ENCODE data around the gene GALNT2. TPM values are rescaled to one million over a fixed set of nuclear protein-coding genes. Genes with fewer than 3 reads are reported as not detected.

Gene GALNT2
- total RNA-seq, 1 experiment from 2014 or later: 99.1 TPM

DNA sequence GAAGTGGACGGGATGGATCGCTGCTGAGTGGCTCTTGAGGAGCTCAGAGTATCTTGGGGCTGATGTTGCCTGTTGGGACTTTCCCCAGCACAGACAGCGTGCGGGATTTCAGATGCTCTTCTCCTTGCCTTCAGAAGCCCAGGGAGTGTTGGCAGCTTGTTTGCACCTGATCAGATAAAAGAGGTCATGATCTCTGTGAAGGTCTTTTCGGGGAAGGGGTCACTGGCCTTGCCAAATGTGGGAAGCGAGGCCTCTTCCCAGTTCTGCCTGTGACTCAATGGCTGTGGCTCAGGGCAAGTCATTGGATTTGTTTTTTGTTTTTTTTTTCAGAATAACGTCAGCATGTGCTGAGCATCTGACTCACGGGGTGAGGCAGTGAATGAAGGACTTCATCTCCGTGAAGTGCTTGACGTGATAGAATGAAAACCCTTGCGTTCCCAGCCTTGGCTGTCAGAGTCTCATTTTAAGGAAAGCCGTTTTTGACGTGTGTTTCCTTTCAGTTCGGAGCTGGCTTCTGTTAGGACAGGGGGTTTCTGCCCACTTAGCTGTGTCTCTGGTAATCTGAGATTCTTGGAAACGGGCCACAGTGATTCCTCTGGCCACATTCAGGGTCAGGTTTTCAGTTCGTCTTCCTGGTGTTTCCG, 46.7 kb downstream of the GALNT2 start:
- no peak for DNase-seq
- H3K36me3 ChIP-seq (replicated peaks; ENCODE audit: control insufficient read depth, insufficient read depth, low read length): 0 out of 2 replicates have a peak, but pooled peaks cover 2% of the 10 kb centered on the region
- H3K4me3 ChIP-seq (ENCODE audit: insufficient read depth, low read depth, low read length): no peak overlapping the region
- H3K27me3 ChIP-seq (ENCODE audit: control insufficient read depth, insufficient read depth, low read length): no peaks in the 10 kb centered on the region; the same call in 1 of the 2 replicates

DNA sequence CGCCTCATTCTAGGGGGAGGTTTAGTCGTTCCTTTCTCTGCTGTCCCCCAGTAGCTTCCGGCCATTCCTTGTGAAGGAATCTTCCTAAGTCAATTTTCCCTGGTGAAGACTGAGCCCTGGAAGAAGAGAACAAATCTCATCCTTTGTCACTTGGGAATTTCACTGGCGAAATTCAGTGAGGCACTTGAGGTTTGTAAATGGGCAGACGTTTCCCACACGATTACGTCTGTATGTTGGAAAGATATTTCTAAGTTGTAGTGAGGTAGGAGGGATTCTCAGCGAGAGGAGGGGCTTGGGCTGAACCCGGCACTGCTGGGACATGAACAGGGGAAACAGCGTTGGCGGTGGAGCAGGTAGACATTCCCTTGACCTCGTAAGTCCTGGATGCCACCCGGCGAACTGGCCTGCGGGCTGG, 47.2 kb downstream of the GALNT2 start:
- no peak for DNase-seq
- no peak overlapping the region for H3K4me3 ChIP-seq (ENCODE audit: insufficient read depth, low read depth, low read length)
- H3K27me3 ChIP-seq (ENCODE audit: control insufficient read depth, insufficient read depth, low read length): no peaks in the 10 kb centered on the region; the same call in 1 of the 2 replicates
- H3K36me3 ChIP-seq (replicated peaks; ENCODE audit: control insufficient read depth, insufficient read depth, low read length): 0 out of 2 replicates have a peak, but pooled peaks cover 2% of the 10 kb centered on the region

DNA sequence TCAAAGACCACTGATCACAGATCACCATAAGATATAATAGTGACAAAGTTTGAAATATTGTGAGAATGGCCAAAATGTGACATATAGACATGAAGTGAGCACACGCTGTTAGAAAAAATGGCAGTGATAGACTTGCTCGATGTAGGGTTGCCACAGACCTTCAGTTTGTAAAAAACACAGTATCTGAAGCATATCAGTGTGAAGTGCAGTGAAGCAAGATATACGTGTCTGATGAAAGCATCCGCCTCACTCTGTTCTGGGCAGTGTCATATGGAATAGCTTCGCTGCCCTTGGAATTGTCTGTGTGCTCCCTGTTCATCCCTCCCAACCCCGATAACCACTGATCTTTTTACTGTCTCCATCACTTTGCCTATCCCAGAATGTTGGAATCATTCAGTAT, 50.7 kb downstream of the GALNT2 start:
- no peaks in the 10 kb centered on the region; the same call in 1 of the 2 replicates for H3K27me3 ChIP-seq (ENCODE audit: control insufficient read depth, insufficient read depth, low read length)
- 0 out of 2 replicates have a peak, but pooled peaks cover 2% of the 10 kb centered on the region for H3K36me3 ChIP-seq (replicated peaks; ENCODE audit: control insufficient read depth, insufficient read depth, low read length)
- no peak overlapping the region for H3K4me3 ChIP-seq (ENCODE audit: insufficient read depth, low read depth, low read length)
- no peak for DNase-seq

DNA sequence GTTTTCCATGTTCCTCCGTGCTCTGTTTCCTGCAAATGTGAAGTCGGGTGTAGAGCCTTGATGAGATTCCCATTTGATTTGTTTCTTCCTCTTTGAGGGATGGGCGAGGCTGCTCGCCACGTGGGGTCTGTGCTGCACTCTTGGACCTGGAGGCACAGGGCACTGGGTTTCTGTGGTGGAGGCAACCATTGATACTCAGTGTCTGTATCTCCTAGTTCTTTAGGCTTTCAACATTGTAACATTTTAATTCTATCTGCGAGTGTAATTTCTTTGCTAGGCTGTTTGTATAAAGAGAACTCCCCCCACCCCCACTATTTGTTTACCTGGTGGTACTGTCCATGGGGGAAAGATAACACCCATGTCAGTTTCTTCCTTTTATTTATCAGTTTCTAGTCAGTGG, 52.3 kb downstream of the GALNT2 start:
- Histone ChIP-seq H3K36me3 (replicated peaks; ENCODE audit: control insufficient read depth, insufficient read depth, low read length) (no peaks in the 10 kb centered on the region), H3K27me3 (ENCODE audit: control insufficient read depth, insufficient read depth, low read length) (no peaks in the 10 kb centered on the region; the same call in 1 of the 2 replicates), H3K4me3 (ENCODE audit: insufficient read depth, low read depth, low read length) (no peak overlapping the region)
- no peak for DNase-seq

DNA sequence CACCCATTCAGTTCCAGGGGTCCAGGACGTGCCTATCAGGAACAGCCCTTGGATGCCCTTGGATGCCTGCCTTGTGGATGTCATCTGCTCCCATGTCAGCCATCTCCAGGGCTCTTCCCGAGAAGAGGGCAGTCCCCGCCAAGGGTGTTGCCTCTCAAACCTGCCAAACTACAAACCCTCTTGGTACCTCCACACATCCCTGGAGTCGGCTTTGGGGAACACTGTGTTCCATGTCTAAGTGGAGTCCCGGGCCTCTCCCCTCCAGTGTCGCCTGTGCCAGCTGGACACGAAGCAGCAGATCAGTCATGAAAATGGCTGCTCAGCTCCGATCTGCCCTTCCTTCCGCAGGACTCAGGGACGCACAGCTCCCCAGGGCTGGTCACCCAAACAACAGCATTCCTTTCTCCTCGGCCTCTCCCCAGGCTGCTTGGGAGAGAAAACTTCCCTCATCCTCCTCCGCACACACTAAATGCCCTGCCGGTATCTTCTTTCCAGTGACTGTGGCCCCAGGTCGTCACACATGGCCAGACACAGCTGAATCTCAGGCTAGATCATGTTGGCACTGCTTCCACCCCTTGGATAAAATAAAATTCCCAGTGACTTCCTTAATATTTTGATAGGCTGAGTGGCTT, 53.4 kb downstream of the GALNT2 start:
- Histone ChIP-seq H3K36me3 (replicated peaks; ENCODE audit: control insufficient read depth, insufficient read depth, low read length) (no peaks in the 10 kb centered on the region), H3K4me3 (ENCODE audit: insufficient read depth, low read depth, low read length) (no peak overlapping the region), H3K27me3 (ENCODE audit: control insufficient read depth, insufficient read depth, low read length) (no peaks in the 10 kb centered on the region)
- DNase-seq: no peak

DNA sequence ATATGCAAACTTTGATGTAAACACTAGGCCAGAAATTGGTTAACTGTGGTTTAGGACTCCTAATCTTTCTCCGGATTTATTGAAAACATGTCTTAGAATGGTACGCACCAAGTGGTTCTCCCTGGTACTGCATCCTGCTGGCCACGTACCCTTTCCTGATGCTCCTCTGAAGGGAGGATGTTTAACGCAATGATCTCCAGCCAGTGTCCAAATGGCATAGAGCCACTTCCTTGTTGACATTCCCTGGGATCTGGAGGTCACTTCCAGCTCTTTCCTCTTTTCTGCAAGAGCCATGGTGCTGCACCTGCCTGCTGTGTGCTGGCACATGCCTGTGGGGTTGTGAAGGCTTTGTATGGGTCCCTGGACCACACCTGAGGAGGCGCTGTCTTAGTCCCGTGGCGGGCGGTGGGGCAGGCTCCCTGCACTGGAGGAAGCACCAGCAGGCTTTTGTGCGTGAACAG, 53.9 kb downstream of the GALNT2 start:
- no peak overlapping the region for H3K4me3 ChIP-seq (ENCODE audit: insufficient read depth, low read depth, low read length)
- H3K27me3 ChIP-seq (ENCODE audit: control insufficient read depth, insufficient read depth, low read length): no peaks in the 10 kb centered on the region
- no peaks in the 10 kb centered on the region for H3K36me3 ChIP-seq (replicated peaks; ENCODE audit: control insufficient read depth, insufficient read depth, low read length)
- peak; percentile 75 for DNase-seq

DNA sequence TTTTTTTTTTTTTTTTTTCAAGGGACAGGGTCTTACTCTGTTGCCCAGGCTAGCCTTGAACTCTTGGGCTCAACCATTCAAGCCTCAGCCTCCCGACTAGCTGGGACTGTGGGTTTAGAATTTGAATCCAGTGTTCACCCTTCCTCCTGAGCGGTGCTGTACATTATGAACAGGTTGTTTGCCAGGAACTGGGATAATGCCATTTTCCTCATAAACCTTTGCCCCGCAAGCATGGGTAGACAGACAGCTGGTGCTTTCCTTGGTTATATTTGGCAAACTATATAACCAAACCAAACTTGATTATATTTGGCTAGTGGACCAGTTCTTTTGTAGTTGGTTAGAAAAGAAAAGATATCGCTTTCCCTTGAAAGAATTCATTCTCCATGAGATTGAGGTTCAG, 54.9 kb downstream of the GALNT2 start:
- no peak for DNase-seq
- H3K4me3 ChIP-seq (ENCODE audit: insufficient read depth, low read depth, low read length): no peak overlapping the region

DNA sequence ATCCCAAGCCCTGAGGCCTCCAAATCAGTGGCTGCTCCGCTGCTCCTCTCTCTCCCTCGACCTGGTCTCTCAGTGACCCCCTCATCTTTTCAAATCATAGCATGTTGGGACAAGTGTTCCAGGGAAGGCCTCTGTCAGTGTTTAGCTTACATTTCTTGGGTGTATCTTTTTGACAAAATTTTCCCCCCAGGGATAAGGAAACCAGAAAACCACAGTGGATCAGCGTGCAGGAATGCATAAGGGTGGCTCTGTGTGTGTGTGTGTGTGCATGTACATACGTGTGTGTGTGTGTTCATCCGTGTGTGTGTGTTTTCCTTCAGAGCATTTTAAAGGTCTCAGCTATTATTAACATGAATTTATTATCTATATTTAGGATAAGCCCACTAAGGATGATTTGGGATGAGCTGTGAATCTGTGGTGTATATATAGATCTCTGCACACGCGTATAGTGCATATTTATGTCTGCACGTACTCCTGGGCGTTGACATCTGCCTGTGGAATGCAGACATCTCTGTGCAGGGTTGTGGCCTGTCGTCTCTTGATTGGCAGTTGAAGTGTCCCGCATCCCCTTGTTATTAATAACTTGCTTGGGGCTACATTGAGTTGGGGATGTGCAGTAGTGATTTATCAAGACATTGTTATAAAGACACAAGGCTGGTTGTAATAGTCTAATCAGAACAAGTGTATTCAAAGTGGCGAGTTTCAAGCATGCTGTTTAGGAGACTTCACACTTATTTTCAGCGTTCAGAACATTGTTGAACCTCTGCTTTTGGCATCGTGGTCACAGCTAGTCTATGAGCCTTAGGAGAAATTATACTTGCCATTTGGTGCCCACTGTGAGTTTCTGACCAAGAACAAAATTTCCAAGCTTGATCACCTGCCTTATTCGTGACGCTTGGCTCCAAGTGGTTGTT, 55.6 kb downstream of the GALNT2 start:
- H3K36me3 ChIP-seq (replicated peaks; ENCODE audit: control insufficient read depth, insufficient read depth, low read length): no peaks in the 10 kb centered on the region
- no peak for DNase-seq
- no peak overlapping the region for H3K4me3 ChIP-seq (ENCODE audit: insufficient read depth, low read depth, low read length)
- H3K27me3 ChIP-seq (ENCODE audit: control insufficient read depth, insufficient read depth, low read length): no peaks in the 10 kb centered on the region

More for the DNA sequence above, 54.9 kb downstream of the GALNT2 start:
- no peaks in the 10 kb centered on the region for H3K36me3 ChIP-seq (replicated peaks; ENCODE audit: control insufficient read depth, insufficient read depth, low read length)
- no peaks in the 10 kb centered on the region for H3K27me3 ChIP-seq (ENCODE audit: control insufficient read depth, insufficient read depth, low read length)

DNA sequence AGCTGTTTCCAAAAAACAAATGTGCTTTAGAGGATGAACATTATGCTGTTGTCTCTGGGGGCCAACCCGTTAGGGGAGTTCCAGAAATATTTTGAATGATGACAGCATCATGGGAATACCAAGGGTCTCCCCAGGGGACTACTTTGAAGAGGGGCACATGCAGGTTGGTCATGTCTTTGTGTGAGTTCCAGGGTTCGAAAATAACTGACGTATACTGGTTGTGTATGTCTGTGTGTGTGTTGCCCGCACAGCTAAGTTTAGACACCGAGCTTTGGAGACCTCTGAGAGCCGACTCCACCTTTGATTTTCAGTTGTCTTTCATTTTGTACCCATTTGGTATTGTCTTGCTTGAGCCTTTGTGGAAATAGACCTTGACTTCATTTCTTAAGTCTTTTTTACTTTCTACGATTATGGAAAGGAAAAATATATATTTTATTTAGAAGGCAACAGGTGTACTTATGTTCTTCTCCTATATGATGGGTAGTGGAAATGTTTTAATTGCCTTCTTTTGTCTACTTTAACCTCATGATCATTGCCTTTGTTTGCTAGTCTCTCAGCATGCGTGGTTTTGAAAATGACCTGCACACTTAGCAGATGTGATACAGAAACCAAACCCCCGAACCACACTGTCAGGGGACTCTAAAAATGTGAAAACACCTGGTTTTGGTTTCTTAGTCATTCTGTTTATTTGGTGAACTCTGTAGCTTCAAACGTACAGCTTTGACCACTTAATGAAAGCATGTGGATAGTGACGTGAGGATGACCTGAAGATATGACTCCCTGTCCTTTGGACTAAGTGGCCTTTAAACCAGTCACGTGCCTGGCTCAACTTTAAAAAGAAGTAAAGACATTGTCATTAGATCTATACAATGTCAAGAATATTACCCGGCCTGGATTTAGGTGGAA, 56.5 kb downstream of the GALNT2 start:
- Histone ChIP-seq H3K4me3 (ENCODE audit: insufficient read depth, low read depth, low read length) (no peak overlapping the region), H3K36me3 (replicated peaks; ENCODE audit: control insufficient read depth, insufficient read depth, low read length) (no peaks in the 10 kb centered on the region), H3K27me3 (ENCODE audit: control insufficient read depth, insufficient read depth, low read length) (no peaks in the 10 kb centered on the region)
- DNase-seq: no peak

DNA sequence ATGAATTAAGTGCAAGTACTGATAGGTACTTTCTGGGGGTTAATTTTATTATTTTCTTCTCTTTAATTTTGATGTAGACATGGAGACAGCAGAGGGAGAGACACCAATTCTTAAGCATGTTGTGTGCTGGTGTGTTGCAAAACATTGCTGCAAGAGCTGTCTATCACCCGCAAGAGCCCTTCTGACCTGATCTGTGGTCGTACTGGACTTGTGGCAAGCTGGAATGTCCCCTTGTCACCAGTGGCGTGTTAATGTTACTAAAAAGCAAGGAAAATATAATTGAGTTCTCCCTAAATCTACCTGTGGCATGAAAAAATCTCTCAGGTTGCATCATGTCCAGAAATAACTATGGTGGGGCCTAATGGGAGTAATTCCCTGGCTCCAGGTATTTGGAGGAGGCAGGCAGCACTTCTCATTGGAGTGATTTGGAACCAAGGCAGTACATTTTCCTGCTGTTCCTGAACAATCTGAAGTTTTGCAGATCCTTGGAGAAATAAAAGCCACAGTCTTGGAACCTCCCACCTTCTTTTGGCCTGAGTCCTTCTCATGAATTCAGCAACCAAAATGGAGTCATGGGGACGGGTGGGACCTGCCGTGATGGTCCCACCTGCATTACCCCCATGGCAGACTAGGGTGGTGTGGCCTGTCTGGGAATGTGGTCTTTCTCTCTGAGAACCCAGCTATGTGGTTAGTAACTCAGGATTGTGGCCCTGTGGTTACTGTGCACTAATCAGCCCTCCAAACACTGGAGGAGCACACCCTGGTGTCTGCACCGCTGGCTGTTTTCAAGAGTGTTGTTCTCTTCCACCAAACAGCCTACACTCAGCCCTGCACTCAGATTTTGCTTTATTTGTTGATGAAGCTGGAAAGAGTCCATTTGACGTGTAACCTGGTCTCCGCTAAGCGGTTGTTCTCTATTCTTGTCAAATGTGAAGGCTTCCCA, 57.4 kb downstream of the GALNT2 start:
- H3K4me3 ChIP-seq (ENCODE audit: insufficient read depth, low read depth, low read length): no peak overlapping the region
- H3K36me3 ChIP-seq (replicated peaks; ENCODE audit: control insufficient read depth, insufficient read depth, low read length): no peaks in the 10 kb centered on the region
- no peak for DNase-seq
- no peaks in the 10 kb centered on the region for H3K27me3 ChIP-seq (ENCODE audit: control insufficient read depth, insufficient read depth, low read length)

DNA sequence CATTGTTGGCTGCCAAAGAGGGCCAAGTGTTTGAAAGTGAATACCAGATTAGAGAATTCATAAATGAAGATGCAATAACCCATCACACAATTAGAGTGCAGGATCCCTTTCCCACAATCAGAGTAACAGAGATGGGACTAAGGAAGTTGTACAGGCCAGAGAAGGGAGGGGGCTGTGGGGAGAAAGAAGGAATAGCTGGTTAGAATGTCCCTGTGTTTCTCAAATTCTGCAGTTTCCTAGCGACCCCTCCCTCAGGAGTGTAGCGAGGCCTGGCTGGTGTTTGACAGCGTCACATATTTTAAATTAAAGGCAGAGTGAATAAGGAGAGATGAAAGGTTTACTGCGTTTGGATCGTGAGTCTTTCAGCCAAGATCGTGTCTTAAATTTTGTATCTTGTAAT, 58.1 kb downstream of the GALNT2 start:
- Histone ChIP-seq H3K36me3 (replicated peaks; ENCODE audit: control insufficient read depth, insufficient read depth, low read length) (no peaks in the 10 kb centered on the region), H3K4me3 (ENCODE audit: insufficient read depth, low read depth, low read length) (no peak overlapping the region), H3K27me3 (ENCODE audit: control insufficient read depth, insufficient read depth, low read length) (no peaks in the 10 kb centered on the region)
- DNase-seq: no peak

DNA sequence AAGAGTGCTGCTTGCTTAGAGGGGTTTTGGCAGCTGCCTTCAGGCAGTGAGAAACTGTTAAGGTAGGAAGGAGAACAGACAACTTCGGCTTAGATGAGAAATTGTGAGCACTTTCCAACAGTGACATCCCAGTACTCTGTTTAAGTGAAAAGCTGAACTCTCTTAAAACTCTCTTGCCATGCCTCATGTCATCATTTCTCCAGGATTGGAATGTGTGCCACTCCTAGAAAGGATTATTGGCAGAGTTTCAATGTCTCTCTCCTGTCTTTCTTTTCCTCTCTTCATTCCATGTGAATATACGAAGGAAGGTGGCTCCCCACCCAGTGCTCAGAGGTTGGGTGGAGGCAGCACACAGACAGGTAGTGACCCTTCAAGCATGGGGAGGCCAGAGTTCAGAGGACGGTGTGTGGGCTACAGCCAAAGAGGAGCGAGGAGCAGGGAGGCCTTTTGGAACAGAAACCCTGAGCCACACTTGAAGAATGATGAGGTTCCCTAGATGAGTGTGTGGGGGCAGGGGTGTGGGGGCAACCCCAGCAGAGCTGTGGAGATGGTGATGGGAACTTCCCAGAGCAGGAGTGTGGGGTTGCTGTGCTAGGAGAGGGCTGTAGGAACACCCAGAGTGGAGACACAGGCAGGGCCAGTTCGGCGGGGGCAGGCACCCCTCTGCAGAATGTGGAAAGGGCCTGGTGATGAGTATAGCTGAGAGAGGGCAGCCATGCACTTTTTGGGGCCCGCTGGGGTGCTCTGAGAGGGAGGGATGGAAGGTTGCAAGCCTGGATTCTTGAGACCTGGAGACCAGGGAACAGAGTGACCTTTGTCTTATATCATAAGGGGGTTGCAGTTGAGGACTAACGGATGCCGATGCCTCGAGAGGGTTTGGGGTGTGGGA, 58.8 kb downstream of the GALNT2 start:
- H3K4me3 ChIP-seq (ENCODE audit: insufficient read depth, low read depth, low read length): no peak overlapping the region
- DNase-seq: no peak
- H3K27me3 ChIP-seq (ENCODE audit: control insufficient read depth, insufficient read depth, low read length): no peaks in the 10 kb centered on the region
- H3K36me3 ChIP-seq (replicated peaks; ENCODE audit: control insufficient read depth, insufficient read depth, low read length): no peaks in the 10 kb centered on the region
